GM12892 (cell line): ENCODE results near the gene NFKB2.

ENCODE experiments used
- DNase-seq: peaks from one replicate; pipeline ENCODE4 v3.0.0; 2011; ENCODE audit not compliant: insufficient read length
- FAIRE-seq: peaks from 2 replicates; lab custom pipeline; 2011; peaks lifted over from hg19 to GRCh38; lab: Jason Lieb, UNC
- POLR2A ChIP-seq: IDR thresholded peaks from 2 replicates; pipeline ENCODE4 v1.6.1; 2011; ENCODE audit warnings: low read depth, low read length, control low read depth
- POLR2AphosphoS5 ChIP-seq: IDR thresholded peaks from 2 replicates; pipeline ENCODE4 v1.6.1; 2011; ENCODE audit warnings: low read depth, low read length, control low read depth
- TAF1 ChIP-seq: IDR thresholded peaks from 2 replicates; pipeline ENCODE4 v1.6.1; 2011; ENCODE audit warnings: low read depth, mild to moderate bottlenecking, control low read depth, low read length, borderline replicate concordance

The NFKB2 gene

DNA sequence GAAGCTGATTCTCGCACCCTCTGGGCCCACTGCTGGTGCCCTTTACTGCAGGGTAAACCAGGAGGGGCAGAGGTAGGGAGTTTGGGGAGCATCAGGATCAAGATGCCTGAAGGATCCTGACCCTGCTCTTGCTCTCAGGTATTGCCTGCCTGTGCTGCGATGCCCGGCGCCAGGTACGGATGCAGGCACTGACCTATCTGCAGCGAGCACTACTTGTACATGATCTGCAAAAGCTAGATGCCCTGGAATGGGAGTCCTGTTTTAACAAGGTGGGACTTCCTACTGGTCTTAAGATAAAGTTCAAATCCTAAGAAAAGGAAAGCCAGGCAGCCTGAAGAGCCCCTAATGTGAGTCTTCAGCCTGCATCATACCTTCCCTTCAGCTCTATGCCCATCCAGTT, 16.1 kb upstream of the NFKB2 start:
- FAIRE-seq, result no peak
- no peak for TF ChIP-seq POLR2AphosphoS5
- no peak for TF ChIP-seq TAF1
- TF ChIP-seq POLR2A, result no peak
- no peak for DNase-seq

DNA sequence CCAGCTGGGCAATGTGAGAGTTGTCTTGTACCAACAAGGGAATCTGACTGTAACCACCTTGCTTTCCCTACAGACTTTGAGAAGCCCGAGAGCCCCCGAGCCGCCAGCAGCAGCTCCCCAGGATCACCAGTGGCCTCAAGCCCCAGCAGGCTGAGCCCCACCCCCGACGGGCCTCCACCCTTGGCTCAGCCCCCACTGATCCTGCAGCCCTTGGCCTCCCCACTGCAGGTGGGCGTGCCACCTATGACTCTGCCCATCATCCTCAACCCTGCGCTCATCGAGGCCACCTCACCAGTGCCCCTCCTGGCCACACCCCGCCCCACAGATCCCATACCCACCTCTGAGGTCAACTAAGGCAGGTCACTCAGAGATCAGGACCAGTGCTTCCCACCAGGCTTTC, 13.5 kb upstream of the NFKB2 start:
- no peak for TF ChIP-seq TAF1
- no peak for TF ChIP-seq POLR2AphosphoS5
- TF ChIP-seq POLR2A, result no peak
- DNase-seq (no peak), FAIRE-seq (no peak)

DNA sequence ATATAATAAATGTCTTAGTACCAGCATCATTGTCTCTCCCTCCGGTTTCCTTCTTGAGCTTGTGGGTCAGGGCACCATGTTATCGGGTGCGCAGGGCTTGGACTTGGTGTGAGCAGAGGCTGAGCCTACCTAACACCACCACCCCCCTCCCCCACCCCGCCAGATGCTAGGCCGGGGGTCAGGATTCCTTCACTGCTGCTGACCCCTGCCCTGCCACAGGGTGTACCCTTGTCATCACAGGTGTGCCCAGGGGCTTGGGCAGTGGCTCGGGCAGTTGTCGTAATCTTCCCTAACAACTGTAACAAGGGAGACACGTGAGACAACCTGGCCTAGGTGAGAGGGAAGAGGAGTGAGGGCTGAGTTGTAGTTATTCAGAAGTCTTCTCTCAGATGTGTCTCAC, 12.6 kb upstream of the NFKB2 start:
- FAIRE-seq (no peak), DNase-seq (no peak)
- TF ChIP-seq POLR2A (no peak), POLR2AphosphoS5 (no peak), TAF1 (no peak)

DNA sequence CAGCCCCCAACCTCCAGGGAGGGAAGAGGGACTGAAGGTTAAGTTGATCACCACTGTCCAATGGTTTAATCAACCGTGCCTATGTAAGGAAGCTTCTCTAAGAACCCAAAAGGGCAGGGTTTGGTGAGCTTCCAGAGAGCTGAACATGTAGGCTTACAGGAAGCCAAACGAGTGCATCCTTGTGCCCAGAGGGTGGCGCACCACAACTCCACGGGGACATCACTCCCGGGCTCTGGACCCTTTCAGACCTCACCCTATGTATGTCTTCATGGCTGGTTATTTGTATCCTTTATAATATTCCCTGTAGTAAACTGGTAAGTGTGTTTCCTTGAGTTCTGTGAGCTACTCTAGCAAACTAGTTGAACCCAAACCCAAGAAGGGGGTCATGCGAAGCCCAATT, 11.5 kb upstream of the NFKB2 start:
- FAIRE-seq (no peak), DNase-seq (no peak)
- no peak for TF ChIP-seq POLR2A
- TF ChIP-seq POLR2AphosphoS5, result no peak
- TF ChIP-seq TAF1, result no peak

DNA sequence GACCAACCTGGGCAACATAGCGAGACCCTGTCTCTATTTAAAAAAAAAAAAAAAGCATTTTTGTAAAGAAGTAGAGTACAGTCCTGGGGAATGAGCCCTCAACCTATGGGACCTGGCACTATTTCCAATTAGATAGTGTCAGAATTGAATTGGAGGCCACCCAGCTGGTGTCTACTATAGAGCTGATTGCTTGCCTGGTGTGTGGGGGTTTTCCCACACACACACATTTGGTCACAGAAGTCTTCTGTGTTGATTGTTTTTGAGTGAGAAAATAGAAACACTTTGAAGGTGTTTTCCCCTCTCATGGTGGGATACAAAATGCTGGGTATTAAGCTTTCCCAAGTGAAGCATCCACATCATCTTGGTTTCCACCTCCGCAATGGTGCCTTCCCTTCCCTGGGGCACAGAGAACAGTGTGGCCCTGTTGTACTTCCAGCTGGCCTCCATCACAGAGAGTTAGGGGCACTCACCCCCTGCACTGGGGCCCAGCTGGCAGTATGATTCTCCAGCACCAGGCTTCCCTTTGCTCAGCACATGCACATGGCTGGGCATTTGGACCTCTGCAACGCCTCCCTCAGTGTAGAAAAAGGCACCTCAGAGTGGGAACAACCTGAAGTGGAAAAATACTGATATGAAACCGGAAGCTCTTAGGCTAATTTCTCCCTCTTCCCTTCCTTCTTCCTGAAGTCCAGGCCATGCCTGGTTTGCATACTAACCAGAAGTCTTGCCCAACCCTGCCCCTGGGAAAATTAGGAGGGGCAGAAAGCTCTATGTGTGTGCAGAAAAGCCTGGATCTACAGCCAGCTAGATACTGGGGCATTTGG, 10.7 kb upstream of the NFKB2 start:
- TF ChIP-seq TAF1 (no peak), POLR2A (no peak), POLR2AphosphoS5 (no peak)
- no peak for DNase-seq

DNA sequence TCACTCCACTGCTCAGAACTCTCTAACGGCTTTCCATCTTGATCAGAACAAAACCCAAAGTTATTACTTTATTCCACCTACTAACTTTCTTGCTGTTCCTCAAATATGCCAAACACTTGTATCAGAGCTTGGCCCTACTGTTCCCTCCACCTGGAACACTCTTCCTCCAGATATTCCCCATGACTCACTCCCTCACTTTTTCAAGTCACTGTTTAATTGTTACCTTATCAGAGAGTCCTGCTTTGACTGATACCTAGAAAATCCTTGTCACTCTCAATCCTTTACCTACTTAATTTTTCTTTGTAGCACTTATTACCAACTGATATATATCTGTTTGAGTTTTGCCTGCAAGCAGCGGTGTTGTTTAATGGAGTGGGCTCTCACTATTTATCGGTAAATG, 5.6 kb upstream of the NFKB2 start:
- TF ChIP-seq POLR2A, result no peak
- TF ChIP-seq TAF1, result no peak
- no peak for TF ChIP-seq POLR2AphosphoS5
- no peak for FAIRE-seq
- no peak for DNase-seq

More for the DNA sequence above, 10.7 kb upstream of the NFKB2 start:
- peak; percentile 70 for FAIRE-seq

DNA sequence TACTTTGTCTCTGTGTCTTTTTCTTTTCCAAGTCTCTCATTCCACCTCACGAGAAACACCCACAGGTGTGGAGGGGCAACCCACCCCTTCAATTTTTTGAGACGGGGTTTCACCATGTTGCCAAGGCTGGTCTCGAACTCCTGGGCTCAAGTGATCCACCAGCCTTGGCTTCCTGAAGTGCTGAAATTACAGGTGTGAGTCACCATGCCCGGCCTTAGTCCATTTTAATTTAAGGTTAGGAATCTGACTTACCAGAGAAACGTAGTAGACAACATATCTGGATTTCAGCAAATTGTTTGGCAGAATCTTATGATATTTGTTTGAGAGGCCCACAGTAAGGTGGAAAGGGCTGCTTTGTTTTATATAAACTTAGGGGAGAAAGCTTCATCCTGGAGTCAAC, 3.2 kb upstream of the NFKB2 start:
- TF ChIP-seq TAF1, result no peak
- TF ChIP-seq POLR2AphosphoS5, result no peak
- no peak for TF ChIP-seq POLR2A
- no peak for FAIRE-seq
- no peak for DNase-seq

DNA sequence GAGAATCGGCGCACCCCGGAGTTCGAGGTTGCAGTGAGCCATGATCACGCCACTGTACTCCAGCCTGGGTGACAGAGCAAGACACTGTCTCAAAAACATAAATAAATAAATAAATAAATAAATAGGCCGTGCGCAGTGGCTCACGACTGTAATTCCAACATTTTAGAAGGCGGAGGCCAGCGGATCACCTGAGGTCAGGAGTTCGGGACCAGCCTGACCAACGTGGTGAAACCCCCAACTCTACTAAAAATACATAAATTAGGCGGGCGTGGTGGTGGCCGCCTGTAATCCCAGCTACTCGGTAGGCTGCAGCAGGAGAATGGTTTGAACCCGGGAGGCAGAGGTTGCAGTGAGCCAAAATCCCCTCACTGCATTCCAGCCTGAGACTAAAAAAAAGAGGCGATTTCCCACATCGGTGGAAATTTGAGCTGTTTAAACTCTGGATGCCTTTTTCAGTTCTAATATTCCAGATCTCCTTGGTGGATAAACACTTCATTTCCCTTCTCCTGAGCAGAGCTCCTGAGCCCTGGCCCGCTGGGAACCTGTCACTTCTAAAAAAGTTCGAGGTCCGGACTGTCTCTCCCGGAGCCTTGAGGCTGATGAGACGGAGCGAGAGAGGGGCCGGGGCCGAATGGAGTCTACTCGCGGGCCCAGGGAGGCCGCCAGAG, 2.0 kb upstream of the NFKB2 start:
- no peak for FAIRE-seq
- TF ChIP-seq TAF1, result no peak
- TF ChIP-seq POLR2A, result no peak
- TF ChIP-seq POLR2AphosphoS5, result no peak
- DNase-seq, result no peak

DNA sequence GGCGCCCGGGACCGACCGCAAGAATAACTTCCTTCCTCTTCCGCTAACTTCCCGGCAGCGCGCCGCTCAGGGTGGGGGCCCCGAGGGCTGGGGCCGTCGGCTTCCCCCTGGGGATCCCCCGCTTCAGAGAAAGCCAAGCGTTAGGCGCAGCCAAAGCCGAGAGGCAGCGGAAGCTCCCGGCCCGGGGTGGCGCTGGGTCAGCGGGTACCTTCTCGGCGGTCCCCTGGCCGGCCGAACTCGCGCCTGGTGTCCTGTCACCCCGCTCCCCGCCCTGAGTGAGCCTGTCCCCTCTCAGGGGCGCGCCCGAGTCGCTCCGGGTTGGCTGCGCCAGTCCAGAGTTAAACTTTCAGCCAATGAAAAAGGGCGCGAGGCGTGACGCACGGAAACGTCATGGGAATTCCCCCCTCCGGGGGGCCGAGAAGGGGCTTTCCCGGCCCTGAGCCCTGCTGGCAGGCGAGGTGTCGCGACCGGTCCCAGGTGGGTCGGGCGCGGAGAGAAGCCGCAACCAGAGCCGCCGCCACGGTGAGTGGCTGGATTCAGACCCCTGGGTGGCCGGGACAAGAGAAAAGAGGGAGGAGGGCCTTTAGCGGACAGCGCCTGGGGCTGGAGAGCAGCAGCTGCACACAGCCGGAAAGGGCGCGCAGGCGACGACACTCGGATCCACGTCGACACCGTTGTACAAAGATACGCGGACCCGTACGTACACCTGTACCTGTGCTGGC, 1.3 kb upstream of the NFKB2 start:
- FAIRE-seq, result peak; percentile 89
- TF ChIP-seq POLR2AphosphoS5 (no peak), POLR2A (peak; percentile 75), TAF1 (peak; percentile 62; the same call in 1 of the 2 replicates)
- peak; percentile 98 for DNase-seq

DNA sequence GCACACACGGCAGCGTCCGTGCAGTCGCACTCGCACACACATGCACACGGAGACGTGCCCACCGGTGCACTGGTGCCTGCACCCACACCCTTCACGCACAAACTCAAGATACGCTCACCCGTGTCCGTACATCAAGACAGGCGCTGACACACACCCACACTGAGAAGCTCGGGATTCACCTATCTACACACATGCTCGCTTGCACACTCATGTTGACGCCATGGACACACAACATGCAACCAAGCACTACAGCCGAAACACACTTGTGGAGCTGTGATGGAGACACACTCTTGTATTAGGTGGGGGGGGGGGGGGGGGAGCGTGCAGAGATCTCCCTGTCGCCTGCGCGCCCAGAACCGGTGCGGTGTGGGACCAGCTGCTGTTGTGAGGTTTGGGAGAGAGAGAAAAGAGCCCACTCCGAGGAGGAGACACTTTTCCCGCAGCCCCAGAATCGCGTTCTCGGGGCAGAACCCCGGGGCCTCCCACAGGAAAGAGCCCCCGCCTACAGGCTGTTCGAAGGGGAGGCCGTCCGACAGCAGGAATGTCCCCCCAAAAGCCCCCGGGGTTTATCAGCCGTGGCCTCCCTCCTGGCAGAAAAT, 605 bp upstream of the NFKB2 start:
- FAIRE-seq (peak; percentile 9), DNase-seq (no peak)
- peak; percentile 37; the same call in 1 of the 2 replicates for TF ChIP-seq TAF1
- TF ChIP-seq POLR2A, result peak; percentile 3; the same call in 1 of the 2 replicates
- TF ChIP-seq POLR2AphosphoS5, result peak; percentile 75

DNA sequence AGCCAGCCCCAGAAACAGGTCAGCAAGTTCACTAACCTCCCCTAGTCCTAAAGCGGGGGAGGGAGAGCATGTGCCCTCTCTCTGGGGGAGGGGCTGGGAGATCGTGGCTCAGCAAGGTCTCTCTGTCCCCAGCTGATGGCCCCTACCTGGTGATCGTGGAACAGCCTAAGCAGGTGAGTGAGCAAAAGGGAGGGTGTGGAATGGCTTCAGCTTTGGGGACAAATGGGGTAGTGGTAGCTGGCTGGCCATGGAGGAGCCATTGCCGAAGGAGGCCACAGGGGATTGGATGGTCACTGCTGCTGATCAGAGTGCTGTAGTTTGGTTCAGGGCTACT, 779 bp downstream of the NFKB2 start:
- TF ChIP-seq POLR2A (no peak), POLR2AphosphoS5 (no peak; the same call in 1 of the 2 replicates), TAF1 (no peak)
- DNase-seq, result no peak
- peak; percentile 40 for FAIRE-seq
